K562 (cell line): ENCODE measurements around the gene PIP5KL1. TPM values are rescaled to one million over a fixed set of nuclear protein-coding genes. Genes with fewer than 3 reads are reported as not detected.

ENCODE experiments used
- ATAC-seq: fragments of 200-7000 bp; cut with Tn5 transposase; 3 replicates; pipeline ENCODE4 v1.9.1; 2020; ENCODE audit warnings: moderate library complexity
- BruUV-seq: library from RNA; stranded (reverse); fragments of 400-500 nt; replicated peaks from 2 replicates; lab custom pipeline; 2021; lab: Mats Ljungman, UMichigan
- CTCF ChIA-PET: fragments of 300-600 bp; formaldehyde crosslinking; extraction: SDS; loops from one replicate; lab custom pipeline; 2021; ENCODE audit warnings: low intra/inter-chr PET ratio; lab: Yijun Ruan, JAX
- POLR2A ChIA-PET: fragments of 300-600, 350-650 bp; sonication (Branson Sonifier 250); formaldehyde crosslinking; extraction: SDS; loops from one replicate; lab custom pipeline; 2021; ENCODE audit warnings: antibody characterized with exemption, inconsistent platforms; lab: Yijun Ruan, JAX
- DNase-seq, 4 experiments: peaks; one replicate each; pipeline versions ENCODE4 v3.0.0 to v3.0.0-alpha.2; 2011 to 2018; ENCODE audit warnings: low spot score in 3 of 4, mixed read lengths in 3 of 4; ENCODE audit errors: extremely low read depth in 1 of 4
- FAIRE-seq: peaks from 2 replicates; lab custom pipeline; 2011; peaks lifted over from hg19 to GRCh38; lab: Jason Lieb, UNC
- H2AFZ ChIP-seq: 2 replicates; pipeline ENCODE4 v1.6.0; 2011; ENCODE audit warnings: low read depth, low read length, control low read depth, inconsistent platforms
- H3K27ac ChIP-seq: fragments of 200-600 bp; 3 replicates; pipeline ENCODE4 v1.8.0; 2011; ENCODE audit warnings: low read depth, mild to moderate bottlenecking, control low read depth, inconsistent platforms, low read length, moderate library complexity, mixed read lengths; ENCODE audit errors: extremely low read depth
- H3K27me3 ChIP-seq, 2 experiments: fragments of 300-600 bp in 1 of 2; 2 replicates in 1 of 2; 3 replicates in 1 of 2; pipeline versions ENCODE4 v1.6.0 to v1.8.0; 2011; ENCODE audit warnings: inconsistent platforms in 2 of 2, low read length in 2 of 2, mild to moderate bottlenecking in 1 of 2, mixed read lengths in 1 of 2, moderate library complexity in 1 of 2; ENCODE audit not compliant: control insufficient read depth in 2 of 2, insufficient read depth in 2 of 2
- H3K36me3 ChIP-seq: fragments of 300-600 bp; 3 replicates; pipeline ENCODE4 v1.8.0; 2011; ENCODE audit warnings: mild to moderate bottlenecking, low read length, inconsistent platforms; ENCODE audit not compliant: control insufficient read depth, insufficient read depth
- H3K4me1 ChIP-seq, 2 experiments: fragments of 200-600 bp in 1 of 2; replicated peaks in 1 of 2; 2 replicates in 1 of 2; 3 replicates in 1 of 2; pipeline versions ENCODE4 v1.5.1 to v1.8.0; 2011; ENCODE audit warnings: inconsistent platforms in 2 of 2, low read length in 2 of 2, mild to moderate bottlenecking in 1 of 2, mixed read lengths in 1 of 2, moderate library complexity in 1 of 2; ENCODE audit not compliant: control insufficient read depth in 2 of 2, insufficient read depth in 2 of 2
- H3K4me2 ChIP-seq: 2 replicates; pipeline ENCODE4 v1.6.1; 2011; ENCODE audit warnings: low read length, control low read depth, inconsistent platforms, mixed read lengths; ENCODE audit not compliant: insufficient read depth
- H3K4me3 ChIP-seq: fragments of 200-600 bp; sonication (generic), shearing (Covaris generic); 2 replicates; pipeline ENCODE4 v1.5.1; 2016; ENCODE audit warnings: control low read depth, inconsistent platforms
- H3K79me2 ChIP-seq: fragments of 200-600 bp; 3 replicates; pipeline ENCODE4 v1.8.0; 2011; ENCODE audit warnings: low read length, inconsistent platforms; ENCODE audit not compliant: control insufficient read depth, insufficient read depth
- H3K9ac ChIP-seq, 2 experiments: 2 replicates each; pipeline versions ENCODE4 v1.6.0 to v1.6.1; 2011; ENCODE audit warnings: low read depth in 2 of 2, low read length in 2 of 2, control low read depth in 1 of 2, inconsistent platforms in 1 of 2, mild to moderate bottlenecking in 1 of 2, mixed read lengths in 1 of 2; ENCODE audit not compliant: insufficient read depth in 1 of 2
- H3K9me1 ChIP-seq: one replicate; pipeline ENCODE4 v1.6.0; 2011; ENCODE audit warnings: inconsistent platforms, mild to moderate bottlenecking, low read length, moderate library complexity; ENCODE audit not compliant: control insufficient read depth, insufficient read depth
- H3K9me3 ChIP-seq: replicated peaks from 2 replicates; pipeline ENCODE4 v1.5.1; 2011; ENCODE audit warnings: low read depth, low read length, inconsistent platforms; ENCODE audit not compliant: control insufficient read depth, insufficient read depth
- H4K20me1 ChIP-seq: replicated peaks from 2 replicates; pipeline ENCODE4 v1.6.1; 2011; ENCODE audit warnings: low read length, inconsistent platforms, mixed read lengths; ENCODE audit not compliant: control insufficient read depth, insufficient read depth
- HMG20B ChIP-seq: fragments of 250-450 bp; sonication (Bioruptor Pico); IDR thresholded peaks from 2 replicates; pipeline ENCODE4 v1.5.0; 2021; ENCODE audit warnings: mild to moderate bottlenecking
- ILK ChIP-seq: fragments of 450-650 bp; IDR thresholded peaks from 2 replicates; pipeline ENCODE4 v1.6.1; 2016; ENCODE audit warnings: missing genetic modification characterization, low read depth, mild to moderate bottlenecking, missing compliant biosample characterization, moderate library complexity, borderline replicate concordance
- IRF2 ChIP-seq: sonication (generic); formaldehyde crosslinking; IDR thresholded peaks from 2 replicates; pipeline ENCODE4 v1.8.1; 2022; ENCODE audit warnings: mild to moderate bottlenecking, missing genetic modification reagents
- RBM22 ChIP-seq: fragments of 200-400 bp; formaldehyde crosslinking; IDR thresholded peaks from 2 replicates; pipeline ENCODE4 v1.6.1; 2018; ENCODE audit warnings: low read length, low read depth; ENCODE audit not compliant: poor library complexity, severe bottlenecking
- ZNF551 ChIP-seq: fragments of 250-450 bp; sonication (Bioruptor Pico); IDR thresholded peaks from 2 replicates; pipeline ENCODE4 v1.5.0; 2021; ENCODE audit warnings: mild to moderate bottlenecking, moderate library complexity
- ZNF584 ChIP-seq: fragments of 200-800 bp; sonication (Bioruptor generic); IDR thresholded peaks from 2 replicates; pipeline ENCODE4 v1.6.1; 2016; ENCODE audit warnings: low read depth, mild to moderate bottlenecking, missing genetic modification characterization, missing compliant biosample characterization
- WGBS: fragments of 100-300 bp; shearing (Covaris generic); methylation state at CpG from one replicate; pipeline ENCODE4 v1.1.6; 2016; ENCODE audit warnings: low coverage, mixed read lengths; ENCODE audit not compliant: insufficient coverage; ENCODE audit errors: missing lambda C conversion rate; 5-methylcytosine and 5-hydroxymethylcytosine counted together
- in situ Hi-C: fragments of 300-500 bp; cut with MboI; formaldehyde crosslinking; loops from 4 replicates; pipeline ENCODE4 v1.15.0; 2018; ENCODE audit warnings: inconsistent platforms, mixed read lengths
- intact Hi-C: fragments of 100-400 bp; cut with micrococcal nuclease; formaldehyde crosslinking; loops from 2 replicates; pipeline ENCODE4 v1.14.2; 2022
- polyA plus RNA-seq, 8 experiments: library from polyadenylated mRNA; depleted of rRNA in 4 of 8; stranded (reverse) in 5 of 8; unstranded in 3 of 8; fragments of >200 nt; fragmentation: Nextera tagmentation in 2 of 8; fragmentation: Illumina TruSeq in 1 of 8; extraction: Ambion mirVana in 2 of 8; extraction: Trizol in 1 of 8; gene quantifications; 2 replicates each; pipeline versions ENCODE4 v1.2.1 to v1.2.3, GENCODE V29; 2011 to 2014; ENCODE audit warnings: inconsistent platforms in 1 of 8, missing spikeins in 1 of 8
- total RNA-seq, 7 experiments: library from RNA; depleted of rRNA in 6 of 7; stranded (reverse); fragments of >200 nt in 6 of 7; fragmentation: Illumina TruSeq in 2 of 7; extraction: Trizol in 2 of 7; gene quantifications; 2 replicates each; pipeline versions ENCODE4 v1.2.1 to v1.2.3, GENCODE V29; 2011 to 2021; ENCODE audit warnings: low replicate concordance in 1 of 7
- TF ChIP-seq, protein P1 (sequence below): fragments of 450-650 bp; IDR thresholded peaks from 2 replicates; pipeline ENCODE4 v1.6.1; 2016; ENCODE audit warnings: borderline replicate concordance
- TF ChIP-seq, protein P2 (sequence below): sonication (generic); formaldehyde crosslinking; IDR thresholded peaks from 2 replicates; pipeline ENCODE4 v1.8.0; 2022; ENCODE audit warnings: missing genetic modification reagents, mild to moderate bottlenecking, moderate library complexity, borderline replicate concordance
- TF ChIP-seq, protein P3 (sequence below): fragments of 450-650 bp; IDR thresholded peaks from 2 replicates; pipeline ENCODE4 v1.6.1; 2018; ENCODE audit not compliant: partially characterized antibody

Gene PIP5KL1
- total and polyA plus RNA-seq, 9 of the 15 experiments (the other 6 are each of a cell fraction or from before 2014, with no cell fraction given): 0.18 to 4.8 (median 1.2) TPM

DNA sequence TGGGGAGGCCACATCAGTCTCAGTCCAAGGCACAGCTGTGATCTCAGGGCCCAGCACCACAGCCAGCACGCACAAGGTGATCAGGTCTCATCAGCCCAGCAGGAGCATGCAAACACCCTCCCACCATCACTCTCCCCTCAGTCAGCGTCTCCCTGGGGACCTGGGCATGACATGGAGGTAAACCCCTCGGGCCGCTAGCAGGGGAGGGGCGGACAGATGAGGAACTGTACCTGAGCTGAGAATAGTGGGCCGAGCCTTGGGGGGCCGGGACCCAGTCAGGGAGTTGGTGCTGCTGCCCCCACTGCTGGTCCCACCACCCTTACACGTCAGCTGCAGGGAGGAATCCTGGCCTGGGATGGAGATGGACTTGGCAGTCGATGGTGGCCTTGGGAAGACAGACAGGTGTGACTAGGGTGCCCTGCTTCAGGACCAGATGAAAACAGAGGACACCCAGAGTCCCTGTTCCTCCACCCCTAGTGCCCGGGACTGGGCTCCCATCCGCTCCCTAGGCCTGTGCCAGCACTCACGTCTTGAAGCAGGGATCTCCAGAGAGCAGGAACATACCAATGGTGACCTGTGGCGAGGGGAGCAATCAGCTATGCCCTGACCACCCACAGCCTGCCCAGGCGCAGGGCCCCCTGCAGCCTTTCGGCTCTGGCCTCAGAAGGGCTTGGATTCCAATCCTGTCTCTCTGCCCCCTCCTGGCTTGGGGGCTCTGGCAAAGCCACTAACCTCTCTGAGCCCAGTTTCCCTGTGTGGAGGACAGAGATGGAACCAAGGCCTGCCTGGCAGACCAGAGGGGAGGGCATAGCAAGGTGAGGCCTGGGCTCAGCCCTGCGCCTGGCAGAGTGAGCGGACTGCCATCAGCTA, 17.5 kb upstream of the PIP5KL1 start:
- Histone ChIP-seq H3K36me3 (peaks cover 16% of the 10 kb centered on the region; the same call in 2 of the 3 replicates), H4K20me1 (0 out of 2 replicates have a peak, but pooled peaks cover 5% of the 10 kb centered on the region), H3K4me1 (peaks cover 6 to 48% of the 10 kb centered on the region in 2 experiments; a peak in 4 of 5 replicates), H3K27me3 (no peaks in the 10 kb centered on the region), H2AFZ (no peak overlapping the region), H3K4me3 (no peak overlapping the region), H3K9me3 (no peaks in the 10 kb centered on the region), H3K9me1 (peaks cover 6% of the 10 kb centered on the region), H3K9ac (peak overlapping the region in 1 of 2 experiments; percentile 65; a peak in 2 of 4 replicates), H3K4me2 (no peak overlapping the region), H3K79me2 (no peaks in the 10 kb centered on the region), H3K27ac (no peak overlapping the region)
- FAIRE-seq (no peak), DNase-seq (no peak), ATAC-seq (no peak)
- intact Hi-C loops (no loop called here), in situ Hi-C loops (no loop called here)
- BruUV-seq: no TSS peak
- WGBS: 80% methylated on average over 16 of the region's 17 CpGs
- ChIA-PET CTCF (no interaction called here), POLR2A (interaction anchor here (0.5 to 0.7 kb wide), 4 partner anchors 24 to 173 kb away, joined by 3 read pairs; no protein-coding TSS in a partner anchor)
- TF ChIP-seq ILK (tag) (no peak), ZNF584 (CRISPR knock-in tag) (no peak), HMG20B (no peak), IRF2 (CRISPR knock-in tag) (no peak), RBM22 (peak; percentile 50), ZNF551 (CRISPR knock-in tag) (no peak)
- TF ChIP-seq, protein P1, sequence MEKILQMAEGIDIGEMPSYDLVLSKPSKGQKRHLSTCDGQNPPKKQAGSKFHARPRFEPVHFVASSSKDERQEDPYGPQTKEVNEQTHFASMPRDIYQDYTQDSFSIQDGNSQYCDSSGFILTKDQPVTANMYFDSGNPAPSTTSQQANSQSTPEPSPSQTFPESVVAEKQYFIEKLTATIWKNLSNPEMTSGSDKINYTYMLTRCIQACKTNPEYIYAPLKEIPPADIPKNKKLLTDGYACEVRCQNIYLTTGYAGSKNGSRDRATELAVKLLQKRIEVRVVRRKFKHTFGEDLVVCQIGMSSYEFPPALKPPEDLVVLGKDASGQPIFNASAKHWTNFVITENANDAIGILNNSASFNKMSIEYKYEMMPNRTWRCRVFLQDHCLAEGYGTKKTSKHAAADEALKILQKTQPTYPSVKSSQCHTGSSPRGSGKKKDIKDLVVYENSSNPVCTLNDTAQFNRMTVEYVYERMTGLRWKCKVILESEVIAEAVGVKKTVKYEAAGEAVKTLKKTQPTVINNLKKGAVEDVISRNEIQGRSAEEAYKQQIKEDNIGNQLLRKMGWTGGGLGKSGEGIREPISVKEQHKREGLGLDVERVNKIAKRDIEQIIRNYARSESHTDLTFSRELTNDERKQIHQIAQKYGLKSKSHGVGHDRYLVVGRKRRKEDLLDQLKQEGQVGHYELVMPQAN: no peak
- TF ChIP-seq, protein P2, sequence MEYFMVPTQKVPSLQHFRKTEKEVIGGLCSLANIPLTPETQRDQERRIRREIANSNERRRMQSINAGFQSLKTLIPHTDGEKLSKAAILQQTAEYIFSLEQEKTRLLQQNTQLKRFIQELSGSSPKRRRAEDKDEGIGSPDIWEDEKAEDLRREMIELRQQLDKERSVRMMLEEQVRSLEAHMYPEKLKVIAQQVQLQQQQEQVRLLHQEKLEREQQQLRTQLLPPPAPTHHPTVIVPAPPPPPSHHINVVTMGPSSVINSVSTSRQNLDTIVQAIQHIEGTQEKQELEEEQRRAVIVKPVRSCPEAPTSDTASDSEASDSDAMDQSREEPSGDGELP (CRISPR knock-in tag): peak; percentile 14; the same call in 1 of the 2 replicates
- TF ChIP-seq, protein P3, sequence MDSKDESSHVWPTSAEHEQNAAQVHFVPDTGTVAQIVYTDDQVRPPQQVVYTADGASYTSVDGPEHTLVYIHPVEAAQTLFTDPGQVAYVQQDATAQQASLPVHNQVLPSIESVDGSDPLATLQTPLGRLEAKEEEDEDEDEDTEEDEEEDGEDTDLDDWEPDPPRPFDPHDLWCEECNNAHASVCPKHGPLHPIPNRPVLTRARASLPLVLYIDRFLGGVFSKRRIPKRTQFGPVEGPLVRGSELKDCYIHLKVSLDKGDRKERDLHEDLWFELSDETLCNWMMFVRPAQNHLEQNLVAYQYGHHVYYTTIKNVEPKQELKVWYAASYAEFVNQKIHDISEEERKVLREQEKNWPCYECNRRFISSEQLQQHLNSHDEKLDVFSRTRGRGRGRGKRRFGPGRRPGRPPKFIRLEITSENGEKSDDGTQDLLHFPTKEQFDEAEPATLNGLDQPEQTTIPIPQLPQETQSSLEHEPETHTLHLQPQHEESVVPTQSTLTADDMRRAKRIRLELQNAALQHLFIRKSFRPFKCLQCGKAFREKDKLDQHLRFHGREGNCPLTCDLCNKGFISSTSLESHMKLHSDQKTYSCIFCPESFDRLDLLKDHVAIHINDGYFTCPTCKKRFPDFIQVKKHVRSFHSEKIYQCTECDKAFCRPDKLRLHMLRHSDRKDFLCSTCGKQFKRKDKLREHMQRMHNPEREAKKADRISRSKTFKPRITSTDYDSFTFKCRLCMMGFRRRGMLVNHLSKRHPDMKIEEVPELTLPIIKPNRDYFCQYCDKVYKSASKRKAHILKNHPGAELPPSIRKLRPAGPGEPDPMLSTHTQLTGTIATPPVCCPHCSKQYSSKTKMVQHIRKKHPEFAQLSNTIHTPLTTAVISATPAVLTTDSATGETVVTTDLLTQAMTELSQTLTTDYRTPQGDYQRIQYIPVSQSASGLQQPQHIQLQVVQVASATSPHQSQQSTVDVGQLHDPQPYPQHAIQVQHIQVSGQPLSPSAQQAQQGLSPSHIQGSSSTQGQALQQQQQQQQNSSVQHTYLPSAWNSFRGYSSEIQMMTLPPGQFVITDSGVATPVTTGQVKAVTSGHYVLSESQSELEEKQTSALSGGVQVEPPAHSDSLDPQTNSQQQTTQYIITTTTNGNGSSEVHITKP: peak; percentile 71
- TF ChIP-seq, all 486 proteins: peak for 3
